Activated CD8-positive, alpha-beta memory T cell treated with anti-CD3 and anti-CD28 coated beads for 4 hours (primary cell): ENCODE measurements around the gene ADI1.

Experiments used
- DNase-seq, 2 donors: peaks; one replicate each; pipeline ENCODE4 v3.0.0-alpha.2; 2020; ENCODE audit warnings: low read depth in 2 of 2

Gene ADI1

GRCh38 chr2:3519255-3520205 lies at the start of gene ADI1:
Gene ADI1 (minus strand): TSS chr2:3519531. CDS start chr2:3519487, 44 bp downstream.
- DNase-seq: peak; percentile 48 to 58

- DNase-seq: no peak
Observed at GRCh38 chr2:3566806-3567205, 47.5 kb upstream of the ADI1 start.

GRCh38 chr2:3565117-3565516 lies 45.8 kb upstream of the ADI1 start:
- no peak for DNase-seq

- no peak for DNase-seq
Observed at GRCh38 chr2:3563521-3563976, 44.2 kb upstream of the ADI1 start.

- peak; percentile 96 to 99 for DNase-seq
Observed at GRCh38 chr2:3558205-3559014, 39.1 kb upstream of the ADI1 start, which contains the start of gene RNASEH1. Gene RNASEH1 (minus strand): TSS chr2:3558333. CDS start chr2:3558260, 73 bp downstream.

GRCh38 chr2:3557639-3558204 lies 38.4 kb upstream of the ADI1 start:
- DNase-seq: no peak

GRCh38 chr2:3553946-3554345 lies 34.6 kb upstream of the ADI1 start:
- no peak for DNase-seq

- DNase-seq: no peak
Observed at GRCh38 chr2:3547915-3548314, 28.6 kb upstream of the ADI1 start.

GRCh38 chr2:3545788-3546478 lies 26.6 kb upstream of the ADI1 start:
- DNase-seq: no peak

- DNase-seq: no peak
Observed at GRCh38 chr2:3543023-3543683, 23.8 kb upstream of the ADI1 start.

GRCh38 chr2:3542107-3542506 lies 22.8 kb upstream of the ADI1 start:
- no peak for DNase-seq

GRCh38 chr2:3539836-3540235 lies 20.5 kb upstream of the ADI1 start:
- no peak for DNase-seq

- no peak for DNase-seq
Observed at GRCh38 chr2:3536682-3537632, 17.6 kb upstream of the ADI1 start.

- DNase-seq: no peak
Observed at GRCh38 chr2:3535794-3536681, 16.7 kb upstream of the ADI1 start.

GRCh38 chr2:3535467-3535793 lies 16.1 kb upstream of the ADI1 start:
- DNase-seq: no peak

- DNase-seq: no peak
Observed at GRCh38 chr2:3534251-3534814, 15.0 kb upstream of the ADI1 start.

- no peak for DNase-seq
Observed at GRCh38 chr2:3533836-3534235, 14.5 kb upstream of the ADI1 start.

GRCh38 chr2:3532941-3533340 lies 13.6 kb upstream of the ADI1 start:
- no peak for DNase-seq
